ENCODE data around the gene GHRH.

Gene GHRH

GRCh38 chr20:37261714-37262113 is at the start of gene GHRH:
GHRH (minus strand) TSS chr20:37261814; CDS start chr20:37256889, 4,925 bp downstream.
- DNase-seq, result no peak

GRCh38 chr20:37310951-37311350 is 49.3 kb upstream of the GHRH start:
- DNase-seq, result no peak

- no peak for DNase-seq
Observed at GRCh38 chr20:37309936-37310590, 48.4 kb upstream of the GHRH start.

- DNase-seq, result no peak
Observed at GRCh38 chr20:37309290-37309689, 47.7 kb upstream of the GHRH start.

- no peak for DNase-seq
Observed at GRCh38 chr20:37308086-37309050, 46.8 kb upstream of the GHRH start.

- DNase-seq, result no peak
Observed at GRCh38 chr20:37305839-37306238, 44.2 kb upstream of the GHRH start.

GRCh38 chr20:37305079-37305478 is 43.5 kb upstream of the GHRH start:
- DNase-seq, result no peak

- DNase-seq, result no peak
Observed at GRCh38 chr20:37303637-37304036, 42.0 kb upstream of the GHRH start.

- DNase-seq, result no peak
Observed at GRCh38 chr20:37302981-37303380, 41.4 kb upstream of the GHRH start.

GRCh38 chr20:37301558-37301957 is 39.9 kb upstream of the GHRH start:
- no peak for DNase-seq

GRCh38 chr20:37301120-37301519 is 39.5 kb upstream of the GHRH start:
- no peak for DNase-seq

- DNase-seq, result no peak
Observed at GRCh38 chr20:37299718-37300528, 38.3 kb upstream of the GHRH start.

- DNase-seq, result no peak
Observed at GRCh38 chr20:37298190-37298939, 36.8 kb upstream of the GHRH start.

- DNase-seq, result no peak
Observed at GRCh38 chr20:37297066-37297736, 35.6 kb upstream of the GHRH start.

- no peak for DNase-seq
Observed at GRCh38 chr20:37296371-37296770, 34.8 kb upstream of the GHRH start.

GRCh38 chr20:37295595-37295994 is 34.0 kb upstream of the GHRH start:
- DNase-seq, result no peak

- no peak for DNase-seq
Observed at GRCh38 chr20:37295001-37295400, 33.4 kb upstream of the GHRH start.

- no peak for DNase-seq
Observed at GRCh38 chr20:37294262-37294981, 32.8 kb upstream of the GHRH start.

- DNase-seq, result no peak
Observed at GRCh38 chr20:37293301-37293943, 31.8 kb upstream of the GHRH start.

GRCh38 chr20:37291724-37292126 is 30.1 kb upstream of the GHRH start:
- DNase-seq, result no peak
